ENCODE results near the gene UNKL.

Gene UNKL

GRCh38 chr16:1320097-1320496, 94.4 kb downstream of the UNKL start:
- no peak for TF ChIP-seq FOXP2 (optimal IDR thresholded peaks at IDR 0.05; ENCODE audit: borderline replicate concordance, extremely low read depth, extremely low read length, insufficient read depth)
- no peak for TF ChIP-seq SIN3A (IDR thresholded peaks at IDR 0.05; ENCODE audit: borderline replicate concordance, insufficient read depth, low read length)
- no peak for TF ChIP-seq REST (IDR thresholded peaks at IDR 0.05; ENCODE audit: insufficient read depth in 1 of 2, low read depth in 2 of 2, low read length in 2 of 2)

- TF ChIP-seq POLR2AphosphoS5 (IDR thresholded peaks at IDR 0.05; ENCODE audit: low read depth, low read length) (no peak), TAF1 (IDR thresholded peaks at IDR 0.05; ENCODE audit: borderline replicate concordance, insufficient read depth, low read length) (no peak), FOXP2 (optimal IDR thresholded peaks at IDR 0.05; ENCODE audit: borderline replicate concordance, extremely low read depth, extremely low read length, insufficient read depth) (no peak), REST (IDR thresholded peaks at IDR 0.05; ENCODE audit: insufficient read depth in 1 of 2, low read depth in 2 of 2, low read length in 2 of 2) (no peak), SIN3A (IDR thresholded peaks at IDR 0.05; ENCODE audit: borderline replicate concordance, insufficient read depth, low read length) (no peak)
Observed at GRCh38 chr16:1319041-1319440, 95.5 kb downstream of the UNKL start.

GRCh38 chr16:1318268-1318545, 96.3 kb downstream of the UNKL start:
- no peak for TF ChIP-seq REST (IDR thresholded peaks at IDR 0.05; ENCODE audit: insufficient read depth in 1 of 2, low read depth in 2 of 2, low read length in 2 of 2)
- no peak for TF ChIP-seq SIN3A (IDR thresholded peaks at IDR 0.05; ENCODE audit: borderline replicate concordance, insufficient read depth, low read length)
- TF ChIP-seq FOXP2 (optimal IDR thresholded peaks at IDR 0.05; ENCODE audit: borderline replicate concordance, extremely low read depth, extremely low read length, insufficient read depth) = no peak
- no peak for TF ChIP-seq POLR2AphosphoS5 (IDR thresholded peaks at IDR 0.05; ENCODE audit: low read depth, low read length)
- no peak for TF ChIP-seq TAF1 (IDR thresholded peaks at IDR 0.05; ENCODE audit: borderline replicate concordance, insufficient read depth, low read length)

- TF ChIP-seq SIN3A (IDR thresholded peaks at IDR 0.05; ENCODE audit: borderline replicate concordance, insufficient read depth, low read length) (no peak), POLR2AphosphoS5 (IDR thresholded peaks at IDR 0.05; ENCODE audit: low read depth, low read length) (no peak; the same call in 1 of the 2 replicates), REST (IDR thresholded peaks at IDR 0.05; ENCODE audit: insufficient read depth in 1 of 2, low read depth in 2 of 2, low read length in 2 of 2) (no peak), TAF1 (IDR thresholded peaks at IDR 0.05; ENCODE audit: borderline replicate concordance, insufficient read depth, low read length) (no peak), FOXP2 (optimal IDR thresholded peaks at IDR 0.05; ENCODE audit: borderline replicate concordance, extremely low read depth, extremely low read length, insufficient read depth) (no peak)
Observed at GRCh38 chr16:1317479-1318267, 96.8 kb downstream of the UNKL start.

GRCh38 chr16:1316033-1316405, 98.5 kb downstream of the UNKL start:
- TF ChIP-seq POLR2AphosphoS5 (IDR thresholded peaks at IDR 0.05; ENCODE audit: low read depth, low read length) = no peak
- no peak for TF ChIP-seq TAF1 (IDR thresholded peaks at IDR 0.05; ENCODE audit: borderline replicate concordance, insufficient read depth, low read length)
- no peak for TF ChIP-seq REST (IDR thresholded peaks at IDR 0.05; ENCODE audit: insufficient read depth in 1 of 2, low read depth in 2 of 2, low read length in 2 of 2)
- no peak for TF ChIP-seq FOXP2 (optimal IDR thresholded peaks at IDR 0.05; ENCODE audit: borderline replicate concordance, extremely low read depth, extremely low read length, insufficient read depth)
- no peak for TF ChIP-seq SIN3A (IDR thresholded peaks at IDR 0.05; ENCODE audit: borderline replicate concordance, insufficient read depth, low read length)
